Nephron progenitor cell (in vitro differentiated cells): ENCODE results near the gene LST1.
A peak's percentile ranks its signal among the peaks of the same experiment; 100 is the strongest.

ENCODE experiments used
- DNase-seq: peaks from one replicate; pipeline ENCODE4 v3.0.0; 2021
- H3K27ac Mint-ChIP-seq: 2 replicates; pipeline ENCODE4 v1.8.0; 2021; ENCODE audit warnings: mild to moderate bottlenecking, moderate library complexity, mixed read lengths
- H3K27me3 Mint-ChIP-seq: 2 replicates; pipeline ENCODE4 v1.8.0; 2021; ENCODE audit warnings: mild to moderate bottlenecking, low read depth, mixed read lengths; ENCODE audit not compliant: poor library complexity
- H3K36me3 Mint-ChIP-seq: 2 replicates; pipeline ENCODE4 v1.8.0; 2021; ENCODE audit warnings: low read depth, mixed read lengths
- H3K4me1 Mint-ChIP-seq: 2 replicates; pipeline ENCODE4 v1.8.0; 2021; ENCODE audit warnings: mixed read lengths
- H3K4me3 Mint-ChIP-seq: 2 replicates; pipeline ENCODE4 v1.8.0; 2021; ENCODE audit warnings: mild to moderate bottlenecking, moderate library complexity, mixed read lengths
- H3K9me3 Mint-ChIP-seq: 2 replicates; pipeline ENCODE4 v1.8.0; 2021; ENCODE audit warnings: mild to moderate bottlenecking, moderate library complexity, mixed read lengths
- CTCF ChIP-seq: fragments of 200-600 bp; sonication (generic); IDR thresholded peaks from 2 replicates; pipeline ENCODE4 v1.5.0; 2021; ENCODE audit warnings: antibody characterized with exemption

LST1 gene

GRCh38 chr6:31634969-31635575 is 49.0 kb downstream of the LST1 start:
- Mint-ChIP-seq H3K36me3 (peaks cover 66% of the 10 kb centered on the region), H3K9me3 (no peaks in the 10 kb centered on the region), H3K4me3 (no peak overlapping the region), H3K4me1 (peaks cover 5% of the 10 kb centered on the region), H3K27ac (peak overlapping the region; percentile 72), H3K27me3 (peaks cover 3% of the 10 kb centered on the region)
- no peak for TF ChIP-seq CTCF
- DNase-seq: no peak

GRCh38 chr6:31636698-31637596 is 50.9 kb downstream of the LST1 start:
- TF ChIP-seq CTCF: no peak
- no peaks in the 10 kb centered on the region for H3K9me3 Mint-ChIP-seq
- H3K4me3 Mint-ChIP-seq: no peak overlapping the region
- peaks cover 71% of the 10 kb centered on the region for H3K36me3 Mint-ChIP-seq
- H3K27me3 Mint-ChIP-seq: peaks cover 3% of the 10 kb centered on the region
- no peak for DNase-seq
- peaks cover 5% of the 10 kb centered on the region for H3K4me1 Mint-ChIP-seq
- peak overlapping the region; percentile 66 for H3K27ac Mint-ChIP-seq
